B cell (primary cell): ENCODE measurements around the gene RPTOR. TPM values are rescaled to one million over a fixed set of nuclear protein-coding genes. Genes with fewer than 3 reads are reported as not detected.

Experiments used
- ATAC-seq: fragments of 200-7000 bp; cut with Tn5 transposase; one replicate; pipeline ENCODE4 v1.10.0; 2021; ENCODE audit warnings: low read depth, mild to moderate bottlenecking, moderate number of reproducible peaks, moderate library complexity
- CTCF ChIA-PET: fragments of 350-600 bp; sonication (Branson Sonifier 250); formaldehyde crosslinking; loops from one replicate; lab custom pipeline; 2021; ENCODE audit warnings: antibody characterized with exemption, inconsistent platforms; lab: Charles Lee
- POLR2A ChIA-PET: fragments of 350-600 bp; sonication (Branson Sonifier 250); formaldehyde crosslinking; loops from one replicate; lab custom pipeline; 2021; ENCODE audit warnings: antibody characterized with exemption; lab: Charles Lee
- DNase-seq: peaks from one replicate; pipeline ENCODE4 v3.0.0; 2013
- H2AFZ ChIP-seq: 2 replicates; pipeline ENCODE4 v1.6.1; 2012; ENCODE audit warnings: mild to moderate bottlenecking, low read depth, low read length; ENCODE audit not compliant: insufficient read depth, poor library complexity, severe bottlenecking
- H3K27ac ChIP-seq, 2 donors: 1 replicate in 1 of 2; 2 replicates in 1 of 2; pipeline ENCODE4 v1.5.1; 2012 to 2013; ENCODE audit warnings: low read length in 2 of 2, mild to moderate bottlenecking in 2 of 2, moderate library complexity in 1 of 2
- H3K27me3 ChIP-seq, 4 experiments: fragments of 200-600 bp in 1 of 4; sonication (generic) in 1 of 4; replicated peaks in 1 of 4; 1 replicate in 2 of 4; 2 replicates in 2 of 4; pipeline versions ENCODE4 v1.6.1 to v1.7.0; 2013 to 2016; ENCODE audit warnings: low read length in 3 of 4, mild to moderate bottlenecking in 2 of 4, mixed read lengths in 1 of 4, moderate library complexity in 1 of 4; ENCODE audit not compliant: insufficient read depth in 4 of 4, control insufficient read depth in 3 of 4; ENCODE audit errors: control extremely low read depth in 1 of 4
- H3K36me3 ChIP-seq, 2 experiments: replicated peaks in 1 of 2; 1 replicate in 1 of 2; 2 replicates in 1 of 2; pipeline versions ENCODE4 v1.6.1 to v1.7.1; 2013; ENCODE audit warnings: low read length in 1 of 2; ENCODE audit not compliant: insufficient read depth in 2 of 2, control insufficient read depth in 1 of 2; ENCODE audit errors: control extremely low read depth in 1 of 2, extremely low read depth in 1 of 2
- H3K4me1 ChIP-seq, 2 donors: fragments of 200-600 bp in 1 of 2; sonication (generic) in 1 of 2; 1 replicate in 1 of 2; 2 replicates in 1 of 2; pipeline versions ENCODE4 v1.5.1 to v1.6.1; 2013 to 2017; ENCODE audit warnings: low read length in 2 of 2; ENCODE audit not compliant: control insufficient read depth in 2 of 2, insufficient read depth in 2 of 2
- H3K4me2 ChIP-seq: replicated peaks from 2 replicates; pipeline ENCODE3; 2012; ENCODE audit warnings: mild to moderate bottlenecking, low read depth, low read length; ENCODE audit not compliant: poor library complexity, severe bottlenecking
- H3K4me3 ChIP-seq, 5 experiments: fragments of 200-600 bp in 1 of 5; sonication (generic) in 1 of 5; 1 replicate in 3 of 5; 2 replicates in 2 of 5; pipeline versions ENCODE4 v1.5.1 to v1.7.0; 2011 to 2016; ENCODE audit warnings: low read length in 4 of 5, mild to moderate bottlenecking in 4 of 5, low read depth in 2 of 5, control low read depth in 1 of 5, moderate library complexity in 1 of 5; ENCODE audit not compliant: insufficient read depth in 1 of 5; ENCODE audit errors: control extremely low read depth in 1 of 5, extremely low read depth in 1 of 5
- H3K79me2 ChIP-seq: fragments of 200-600 bp; sonication (generic); one replicate; pipeline ENCODE4 v1.6.0; 2016; ENCODE audit warnings: low read length; ENCODE audit not compliant: control insufficient read depth, insufficient read depth
- H3K9ac ChIP-seq: fragments of 200-600 bp; sonication (generic); 2 replicates; pipeline ENCODE4 v1.6.1; 2017; ENCODE audit warnings: mild to moderate bottlenecking, low read length, moderate library complexity
- H3K9me3 ChIP-seq, 3 donors: one replicate each; pipeline versions ENCODE4 v1.6.1 to v1.7.1; 2013; ENCODE audit warnings: low read length in 2 of 3; ENCODE audit not compliant: control insufficient read depth in 2 of 3, insufficient read depth in 1 of 3; ENCODE audit errors: control extremely low read depth in 1 of 3
- H4K20me1 ChIP-seq: 2 replicates; pipeline ENCODE4 v1.6.0; 2012; ENCODE audit warnings: mild to moderate bottlenecking, low read length; ENCODE audit not compliant: insufficient read depth, control insufficient read depth, poor library complexity, severe bottlenecking
- H3K27ac Mint-ChIP-seq: one replicate; pipeline ENCODE4 v1.8.0; 2021; ENCODE audit warnings: mixed read lengths
- H3K27me3 Mint-ChIP-seq: one replicate; pipeline ENCODE4 v1.8.0; 2021; ENCODE audit warnings: mixed read lengths
- H3K4me1 Mint-ChIP-seq: one replicate; pipeline ENCODE4 v1.8.0; 2021; ENCODE audit warnings: mixed read lengths
- H3K4me3 Mint-ChIP-seq: one replicate; pipeline ENCODE4 v1.8.0; 2021; ENCODE audit warnings: mixed read lengths
- H3K9me3 Mint-ChIP-seq: one replicate; pipeline ENCODE4 v1.8.0; 2022; ENCODE audit warnings: mixed read lengths; ENCODE audit not compliant: insufficient read depth
- EZH2 ChIP-seq: IDR thresholded peaks from 2 replicates; pipeline ENCODE4 v1.6.1; 2012; ENCODE audit warnings: borderline replicate concordance, low read depth, mild to moderate bottlenecking, moderate library complexity, low read length; ENCODE audit not compliant: insufficient read depth, poor library complexity, severe bottlenecking
- WGBS: methylation state at CpG from one replicate; pipeline ENCODE4 v1.1.5; 2013; ENCODE audit warnings: missing lambda C conversion rate; ENCODE audit not compliant: insufficient coverage; 5-methylcytosine and 5-hydroxymethylcytosine counted together
- intact Hi-C: fragments of 100-400 bp; cut with micrococcal nuclease; formaldehyde crosslinking; loops from one replicate; pipeline ENCODE4 v1.10.0; 2022
- polyA plus RNA-seq: library from polyadenylated mRNA; depleted of rRNA; stranded (reverse); fragments of >200 nt; gene quantifications from 2 replicates; pipeline ENCODE4 v1.2.3, GENCODE V29; 2012
- total RNA-seq, 2 donors: library from RNA; stranded (reverse); fragments of 120-200 nt in 1 of 2; gene quantifications; 1 replicate in 1 of 2; 2 replicates in 1 of 2; pipeline versions ENCODE4 v1.2.3 to v1.2.4, GENCODE V29; 2013 to 2022
- TF ChIP-seq, protein P1 (sequence below): fragments of 200-600 bp; IDR thresholded peaks from one replicate; pipeline ENCODE4 v1.8.0; 2022; ENCODE audit warnings: antibody characterized with exemption, mild to moderate bottlenecking

Gene RPTOR
- total and polyA plus RNA-seq, 2 donors (not counting 1 experiment from before 2014, with no cell fraction given) = 13.4 to 58.8 TPM

DNA sequence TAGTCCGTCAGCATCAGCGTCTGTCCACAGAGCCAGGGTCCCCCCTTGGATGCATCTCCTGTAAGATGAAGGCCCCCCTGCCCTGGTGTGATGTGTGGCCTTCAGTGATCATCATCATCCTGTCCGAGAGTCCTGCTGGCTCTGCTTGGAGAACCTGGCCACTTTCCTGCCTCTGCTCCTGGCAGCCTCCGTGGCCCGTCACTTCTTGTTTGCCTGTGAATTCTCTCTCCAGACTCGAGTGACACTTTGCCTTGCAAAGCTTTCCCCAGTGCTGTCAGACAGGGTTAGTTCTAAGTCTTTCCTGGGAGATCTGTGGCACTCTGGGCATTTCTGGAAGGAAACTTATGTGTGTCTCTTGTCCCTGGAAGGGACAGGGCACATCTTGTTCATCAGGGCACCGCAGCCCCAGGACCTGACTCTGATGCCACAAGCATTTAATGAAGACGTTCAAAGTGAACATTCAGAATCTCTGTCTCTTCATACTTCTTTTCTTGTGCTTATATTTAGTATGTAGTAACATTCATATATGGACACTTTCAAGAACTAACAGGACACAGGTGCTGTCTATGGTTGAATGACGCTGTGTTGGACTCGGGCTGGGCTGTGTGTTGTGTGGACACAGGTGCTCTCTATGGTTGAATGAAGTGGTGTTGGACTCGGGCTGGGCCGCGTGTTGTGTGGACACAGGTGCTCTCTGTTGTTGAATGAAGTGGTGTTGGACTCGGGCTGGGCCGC, 68.5 kb downstream of the RPTOR start:
- Histone ChIP-seq H4K20me1 (peaks cover 56% of the 10 kb centered on the region), H3K9me3 (peaks cover 0 to 3% (median 0%) of the 10 kb centered on the region in 3 donors), H3K4me3 (no peak overlapping the region), H3K27ac (no peak overlapping the region), H3K27me3 (no peaks in the 10 kb centered on the region), H3K4me2 (peak overlapping the region; percentile 2), H3K4me1 (peaks cover 7 to 11% of the 10 kb centered on the region in 2 donors), H3K9ac (no peak overlapping the region), H2AFZ (no peak overlapping the region), H3K36me3 (no peaks in the 10 kb centered on the region), H3K79me2 (peaks cover 78% of the 10 kb centered on the region)
- TF ChIP-seq EZH2 = no peak
- TF ChIP-seq, protein P1, sequence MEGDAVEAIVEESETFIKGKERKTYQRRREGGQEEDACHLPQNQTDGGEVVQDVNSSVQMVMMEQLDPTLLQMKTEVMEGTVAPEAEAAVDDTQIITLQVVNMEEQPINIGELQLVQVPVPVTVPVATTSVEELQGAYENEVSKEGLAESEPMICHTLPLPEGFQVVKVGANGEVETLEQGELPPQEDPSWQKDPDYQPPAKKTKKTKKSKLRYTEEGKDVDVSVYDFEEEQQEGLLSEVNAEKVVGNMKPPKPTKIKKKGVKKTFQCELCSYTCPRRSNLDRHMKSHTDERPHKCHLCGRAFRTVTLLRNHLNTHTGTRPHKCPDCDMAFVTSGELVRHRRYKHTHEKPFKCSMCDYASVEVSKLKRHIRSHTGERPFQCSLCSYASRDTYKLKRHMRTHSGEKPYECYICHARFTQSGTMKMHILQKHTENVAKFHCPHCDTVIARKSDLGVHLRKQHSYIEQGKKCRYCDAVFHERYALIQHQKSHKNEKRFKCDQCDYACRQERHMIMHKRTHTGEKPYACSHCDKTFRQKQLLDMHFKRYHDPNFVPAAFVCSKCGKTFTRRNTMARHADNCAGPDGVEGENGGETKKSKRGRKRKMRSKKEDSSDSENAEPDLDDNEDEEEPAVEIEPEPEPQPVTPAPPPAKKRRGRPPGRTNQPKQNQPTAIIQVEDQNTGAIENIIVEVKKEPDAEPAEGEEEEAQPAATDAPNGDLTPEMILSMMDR = no peak
- POLR2A ChIA-PET = no interaction called here
- H3K27me3 Mint-ChIP-seq = no peaks in the 10 kb centered on the region
- CTCF ChIA-PET = no interaction called here
- peak overlapping the region; percentile 2 for H3K27ac Mint-ChIP-seq
- ATAC-seq (no peak), DNase-seq (no peak)
- WGBS = 58% methylated on average over 13 of the region's 15 CpGs
- H3K4me1 Mint-ChIP-seq = peaks cover 47% of the 10 kb centered on the region
- peak overlapping the region; percentile 42 for H3K4me3 Mint-ChIP-seq
- no peaks in the 10 kb centered on the region for H3K9me3 Mint-ChIP-seq
- intact Hi-C loops = no loop called here

DNA sequence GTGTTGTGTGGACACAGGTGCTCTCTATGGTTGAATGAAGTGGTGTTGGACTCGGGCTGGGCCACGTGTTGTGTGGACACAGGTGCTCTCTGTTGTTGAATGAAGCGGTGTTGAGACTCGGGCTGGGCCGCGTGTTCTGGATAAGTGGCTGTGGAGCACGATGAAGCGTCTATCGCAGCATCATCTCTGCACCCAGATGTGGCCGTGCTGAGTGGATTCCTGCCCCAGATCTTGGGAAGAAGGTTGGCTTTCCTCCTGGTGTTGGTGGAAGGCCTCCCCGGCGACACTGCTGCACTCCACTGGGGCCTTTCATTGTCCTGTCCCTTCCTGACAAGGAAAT, 69.1 kb downstream of the RPTOR start:
- Histone ChIP-seq H3K27ac (no peak overlapping the region), H2AFZ (no peak overlapping the region), H3K4me3 (no peak overlapping the region), H3K36me3 (no peaks in the 10 kb centered on the region), H3K4me1 (peaks cover 7 to 11% of the 10 kb centered on the region in 2 donors), H3K9ac (no peak overlapping the region), H3K79me2 (peaks cover 77% of the 10 kb centered on the region), H3K27me3 (no peaks in the 10 kb centered on the region), H3K9me3 (peaks cover 0 to 3% (median 0%) of the 10 kb centered on the region in 3 donors), H3K4me2 (no peak overlapping the region), H4K20me1 (peaks cover 56% of the 10 kb centered on the region)
- ChIA-PET CTCF (no interaction called here), POLR2A (no interaction called here)
- no peak for DNase-seq
- Mint-ChIP-seq H3K9me3 (no peaks in the 10 kb centered on the region), H3K27ac (peak overlapping the region; percentile 2), H3K27me3 (no peaks in the 10 kb centered on the region), H3K4me3 (peak overlapping the region; percentile 42), H3K4me1 (peaks cover 46% of the 10 kb centered on the region)
- intact Hi-C loops = no loop called here
- no peak for TF ChIP-seq EZH2
- TF ChIP-seq, protein P1 = no peak
- ATAC-seq = no peak
- WGBS = 73% methylated on average over 12 of the region's 12 CpGs
